GM20000 (cell line): ENCODE results near the gene PPP1R14C.

Source experiments
- DNase-seq: peaks from one replicate; pipeline ENCODE4 v3.0.0; 2012; ENCODE audit warnings: low spot score
- CTCF ChIP-seq: IDR thresholded peaks from 2 replicates; pipeline ENCODE4 v1.5.1; 2012; ENCODE audit warnings: mild to moderate bottlenecking, control low read depth; ENCODE audit errors: extremely low read depth, missing control alignments

The PPP1R14C gene

DNA sequence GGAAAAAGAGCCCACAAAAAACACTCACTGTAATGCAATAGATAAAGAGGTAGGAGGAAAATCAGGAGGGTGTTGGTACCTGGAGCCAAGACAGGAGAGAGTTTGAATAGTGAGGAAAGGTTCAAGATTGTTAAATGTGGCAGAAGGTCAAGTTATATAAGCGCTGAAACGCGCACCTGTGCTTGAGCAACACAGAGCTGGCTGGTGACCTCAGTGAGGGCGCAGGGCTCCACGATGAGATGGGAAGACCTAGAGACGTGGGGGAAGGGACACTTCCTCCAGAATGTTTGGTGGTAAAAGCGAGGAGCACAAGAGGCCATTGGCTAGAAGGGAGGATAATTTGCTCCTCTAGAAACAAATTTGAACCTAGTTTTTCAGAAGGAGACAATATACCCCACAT lies 4.2 kb upstream of the PPP1R14C start:
- DNase-seq, result no peak
- TF ChIP-seq CTCF, result no peak

- DNase-seq, result no peak
- no peak for TF ChIP-seq CTCF
Measured at GRCh38 chr6:150139533-150139932, 3.3 kb upstream of the PPP1R14C start.

GRCh38 chr6:150140236-150140969 lies 2.4 kb upstream of the PPP1R14C start:
- DNase-seq, result no peak
- no peak for TF ChIP-seq CTCF

- no peak for TF ChIP-seq CTCF
- no peak for DNase-seq
Measured at GRCh38 chr6:150142097-150142669, 661 bp upstream of the PPP1R14C start.

DNA sequence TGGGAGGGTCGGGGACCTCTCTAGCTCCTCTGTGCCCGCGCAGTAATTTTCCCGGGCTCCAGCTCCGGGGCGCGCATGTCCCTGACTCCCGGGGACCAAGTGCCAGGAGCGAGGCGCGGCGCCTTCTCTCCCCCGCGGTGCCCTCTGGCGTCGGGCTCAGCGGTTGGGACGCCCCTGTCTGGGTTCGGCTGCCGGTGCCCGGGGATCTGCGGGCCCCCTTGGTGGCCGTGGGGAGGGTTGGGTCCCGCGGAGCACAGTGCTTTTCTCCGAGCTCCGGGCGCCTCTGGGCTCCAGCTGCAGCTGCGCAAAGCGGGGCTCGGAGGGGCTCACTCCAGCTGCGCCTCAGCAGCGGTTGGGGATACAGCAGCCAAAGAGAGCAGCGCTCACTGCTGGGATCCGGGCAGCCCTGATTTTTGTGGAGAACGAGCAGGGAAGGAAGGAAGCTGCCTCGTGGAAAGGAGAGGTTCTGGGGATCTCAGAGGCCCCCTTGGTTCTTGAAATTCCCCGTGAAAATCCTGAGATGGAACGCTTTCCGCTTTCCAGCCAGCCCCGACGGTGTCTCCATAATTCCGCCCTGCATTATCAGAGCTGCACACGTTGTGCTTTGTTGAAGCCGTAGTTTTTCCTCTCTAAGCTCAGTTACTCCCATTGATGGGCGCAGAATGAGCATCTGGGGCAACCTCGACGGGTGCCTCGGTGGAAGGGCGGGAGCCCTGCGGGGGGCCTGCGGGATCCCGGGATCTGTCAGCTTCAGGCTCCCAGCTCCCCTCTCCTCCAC lies 861 bp downstream of the PPP1R14C start:
- DNase-seq, result no peak
- TF ChIP-seq CTCF, result no peak

DNA sequence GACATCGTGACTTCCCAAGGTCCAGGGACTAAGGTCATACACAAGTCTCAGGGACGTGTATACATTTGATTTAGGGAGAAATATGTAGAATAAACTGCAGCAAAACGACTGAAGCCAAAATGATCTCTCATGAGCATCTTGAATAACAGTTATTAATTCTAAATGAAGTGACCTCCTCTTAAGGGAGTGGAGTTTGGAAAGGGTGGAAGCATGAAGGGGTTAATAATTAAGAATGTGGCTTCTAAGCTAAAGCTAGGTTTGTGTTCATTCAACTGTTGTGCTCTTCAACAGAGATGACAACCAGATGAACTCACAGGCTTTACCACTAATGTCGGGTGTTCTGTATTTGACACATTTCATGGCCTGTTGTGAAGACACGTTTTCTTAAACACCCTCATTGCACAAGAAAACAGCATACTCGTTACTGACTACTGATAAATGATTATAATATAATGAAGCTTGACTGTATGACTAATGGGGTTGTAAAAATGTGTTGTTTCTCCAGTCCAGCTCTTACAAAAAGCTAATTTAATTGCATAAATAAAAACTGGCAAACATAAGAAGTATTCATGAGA lies 1.5 kb downstream of the PPP1R14C start:
- TF ChIP-seq CTCF, result no peak
- no peak for DNase-seq

DNA sequence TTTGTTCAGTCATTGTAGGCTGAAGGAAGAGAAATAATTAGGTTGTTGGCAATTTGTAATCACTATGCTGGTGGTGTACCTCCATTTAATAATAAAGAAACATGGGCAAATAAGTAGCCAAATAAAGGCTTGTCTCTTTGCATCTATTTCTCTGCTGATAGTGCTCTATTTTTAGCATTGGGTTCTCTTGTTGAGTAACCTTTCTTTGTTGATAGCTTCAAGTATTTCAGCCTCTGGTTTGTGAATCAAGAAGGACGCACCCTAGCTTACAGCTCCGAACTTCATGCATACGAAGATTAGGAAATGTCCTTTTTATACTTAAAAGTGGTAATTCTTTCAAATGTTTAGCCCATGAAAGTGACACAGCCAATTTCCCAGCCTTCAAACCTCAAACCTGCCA lies 2.6 kb downstream of the PPP1R14C start:
- TF ChIP-seq CTCF, result no peak
- DNase-seq, result no peak
